ENCODE measurements around the gene PRDX2. TPM values are rescaled to one million over a fixed set of nuclear protein-coding genes. Genes with fewer than 3 reads are reported as not detected.
A peak's percentile ranks its signal among the peaks of the same experiment; 100 is the strongest.

PRDX2 gene
- total RNA-seq, 2 experiments from 2014 or later: 234 to 240 TPM

DNA sequence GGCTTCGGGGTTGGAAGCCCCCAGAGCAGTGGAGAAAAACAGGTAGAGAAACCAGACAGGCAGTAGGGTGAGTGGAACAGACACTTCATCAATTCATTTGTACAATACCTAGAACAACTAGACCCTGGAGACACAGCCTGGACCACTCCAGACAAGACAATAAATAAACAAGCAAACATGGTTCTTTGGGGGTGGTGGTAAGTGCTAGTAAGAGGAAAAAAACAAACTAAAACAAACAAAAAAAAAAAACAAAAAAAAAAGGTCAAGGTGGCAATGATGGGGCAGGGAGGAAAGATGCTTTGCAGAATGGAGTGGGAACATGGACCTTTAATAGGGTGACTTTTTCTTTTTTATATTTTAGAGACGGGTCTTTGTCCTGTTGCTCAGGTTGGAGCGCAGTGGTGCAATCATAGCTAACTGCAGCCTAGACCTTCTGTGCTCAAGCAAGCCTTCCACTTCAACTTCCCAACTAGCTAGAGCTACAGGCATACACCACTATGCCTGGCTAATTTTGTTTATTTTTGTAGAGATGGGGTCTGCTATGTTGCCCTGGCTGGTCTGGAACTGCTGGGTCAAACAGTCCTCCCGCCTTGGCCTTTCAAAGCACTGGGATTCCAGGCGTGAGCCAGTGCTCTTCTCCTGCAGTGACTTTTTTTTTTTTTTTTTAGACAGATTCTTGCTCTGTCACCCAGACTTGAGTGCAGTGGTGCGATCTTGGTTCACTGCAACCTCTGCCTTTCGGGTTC is 7.2 kb downstream of the PRDX2 start:
- H3K9me3 Mint-ChIP-seq: no peaks in the 10 kb centered on the region
- H3K27me3 Mint-ChIP-seq: no peaks in the 10 kb centered on the region
- POLR2A ChIA-PET: interaction anchor here (0.7 to 14.7 kb wide), 8 partner anchors 10 to 113 kb away, joined by 3 to 574 read pairs (median 6); partner anchors contain the start of genes DHPS, GET3, HOOK2 and TRIR
- H3K4me3 Mint-ChIP-seq: peak overlapping the region; percentile 74
- CTCF ChIA-PET: interaction anchor here (0.7 to 13.9 kb wide), 8 partner anchors 12 to 78 kb away, joined by 3 to 419 read pairs (median 21); partner anchors contain the start of gene HOOK2
- peak overlapping the region; percentile 92 for H3K27ac Mint-ChIP-seq
- peaks cover 35% of the 10 kb centered on the region for H3K4me1 Mint-ChIP-seq
- DNase-seq: no peak
- H3K36me3 Mint-ChIP-seq (ENCODE audit: low read depth): peaks cover 18% of the 10 kb centered on the region

GRCh38 chr19:12793290-12794195 is 8.1 kb downstream of the PRDX2 start:
- POLR2A ChIA-PET: interaction anchor here (0.8 to 14.7 kb wide), 20 partner anchors 8 to 362 kb away, joined by 3 to 574 read pairs (median 6); partner anchors contain the start of genes CALR, DHPS, FBXW9 and GET3
- peaks cover 43% of the 10 kb centered on the region for H3K4me1 Mint-ChIP-seq
- peak overlapping the region; percentile 98 for H3K27ac Mint-ChIP-seq
- H3K36me3 Mint-ChIP-seq (ENCODE audit: low read depth): peaks cover 20% of the 10 kb centered on the region
- CTCF ChIA-PET: interaction anchor here (0.8 to 13.9 kb wide), 11 partner anchors 11 to 92 kb away, joined by 3 to 419 read pairs (median 10); partner anchors contain the start of genes GET3, HOOK2 and TRIR
- H3K9me3 Mint-ChIP-seq: no peaks in the 10 kb centered on the region
- H3K27me3 Mint-ChIP-seq: no peaks in the 10 kb centered on the region
- DNase-seq: peak; percentile 94
- H3K4me3 Mint-ChIP-seq: peak overlapping the region; percentile 93

GRCh38 chr19:12792853-12793289 is 8.7 kb downstream of the PRDX2 start:
- no peak for DNase-seq
- Mint-ChIP-seq H3K4me3 (peak overlapping the region; percentile 93), H3K27me3 (no peaks in the 10 kb centered on the region), H3K27ac (peak overlapping the region; percentile 98), H3K4me1 (peaks cover 50% of the 10 kb centered on the region), H3K9me3 (no peaks in the 10 kb centered on the region), H3K36me3 (ENCODE audit: low read depth) (peaks cover 20% of the 10 kb centered on the region)
- ChIA-PET POLR2A (interaction anchor here (0.8 to 14.7 kb wide), 23 partner anchors 9 to 1053 kb away, joined by 3 to 574 read pairs (median 6); partner anchors contain the start of genes CALR, DHPS, FBXW9 and GET3), CTCF (interaction anchor here (0.8 to 13.9 kb wide), 12 partner anchors 10 to 92 kb away, joined by 3 to 419 read pairs (median 6); partner anchors contain the start of genes GET3, HOOK2, RNASEH2A and TRIR)

GRCh38 chr19:12792051-12792852 is 9.3 kb downstream of the PRDX2 start:
- Mint-ChIP-seq H3K9me3 (no peaks in the 10 kb centered on the region), H3K4me1 (peaks cover 52% of the 10 kb centered on the region), H3K36me3 (ENCODE audit: low read depth) (peaks cover 20% of the 10 kb centered on the region), H3K4me3 (peak overlapping the region; percentile 93), H3K27me3 (no peaks in the 10 kb centered on the region), H3K27ac (peak overlapping the region; percentile 98)
- ChIA-PET CTCF (interaction anchor here (0.8 to 13.9 kb wide), 14 partner anchors 10 to 182 kb away, joined by 3 to 419 read pairs (median 6); partner anchors contain the start of genes HOOK2, RNASEH2A, TRIR and ZNF490), POLR2A (interaction anchor here (0.6 to 14.7 kb wide), 29 partner anchors 10 to 1054 kb away, joined by 3 to 574 read pairs (median 5); partner anchors contain the start of genes CALR, DHPS, GET3 and HOOK2)
- DNase-seq: peak; percentile 86

GRCh38 chr19:12791345-12792050 is 10.1 kb downstream of the PRDX2 start, which contains the start of gene JUNB:
TSS of gene JUNB (plus strand) at chr19:12791486. CDS start at chr19:12791772, 286 bp downstream.
- H3K27ac Mint-ChIP-seq: peak within 1 kb of the TSS; percentile 98
- H3K4me1 Mint-ChIP-seq: peaks cover 56% of the 10 kb centered on the region
- CTCF ChIA-PET: interaction anchor here (0.7 to 13.9 kb wide), 11 partner anchors 9 to 181 kb away, joined by 3 to 419 read pairs (median 6); partner anchors contain the start of genes HOOK2, RNASEH2A, TRIR and ZNF490
- no peaks in the 10 kb centered on the region for H3K27me3 Mint-ChIP-seq
- H3K9me3 Mint-ChIP-seq: no peaks in the 10 kb centered on the region
- peaks cover 18% of the 10 kb centered on the region for H3K36me3 Mint-ChIP-seq (ENCODE audit: low read depth)
- POLR2A ChIA-PET: interaction anchor here (0.6 to 14.7 kb wide), 23 partner anchors 10 to 376 kb away, joined by 3 to 574 read pairs (median 6); partner anchors contain the start of genes CALR, DHPS, GET3 and HOOK2
- peak within 1 kb of the TSS; percentile 93 for H3K4me3 Mint-ChIP-seq
- peak; percentile 97 for DNase-seq

DNA sequence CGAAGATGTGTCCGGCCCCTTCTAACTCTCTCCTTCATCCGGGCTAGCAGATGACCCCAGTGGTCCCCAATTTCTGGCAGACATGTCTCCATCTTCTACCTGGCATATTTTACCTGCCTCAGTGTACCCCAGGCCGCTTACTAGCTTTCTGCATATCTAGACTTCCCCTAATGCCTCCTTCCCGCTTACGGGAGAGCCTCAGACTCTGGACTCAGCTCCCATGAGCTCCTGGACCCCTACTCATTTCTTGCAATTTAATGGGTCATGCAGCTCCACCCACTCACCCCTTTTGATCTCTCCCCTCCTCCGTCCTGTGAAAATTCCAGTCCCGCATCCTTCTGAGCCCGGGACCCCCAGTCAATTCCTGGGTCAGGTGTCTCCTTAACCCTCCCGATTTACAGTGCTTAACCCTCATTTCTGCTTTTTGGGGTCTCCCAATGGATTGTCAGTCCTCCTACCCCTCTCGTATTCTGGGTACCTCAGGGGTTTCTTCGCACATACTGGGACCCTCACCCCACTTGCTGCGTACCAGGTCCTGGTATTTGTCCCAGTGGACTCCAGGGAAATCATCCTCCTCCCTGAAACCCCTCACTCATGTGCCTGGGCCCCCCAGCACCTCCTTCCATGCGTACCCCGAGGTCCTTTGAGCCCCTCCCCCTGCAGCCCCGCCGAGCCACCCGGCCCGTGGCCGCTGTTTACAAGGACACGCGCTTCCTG is 10.8 kb downstream of the PRDX2 start:
- CTCF ChIA-PET: interaction anchor here (0.7 to 13.9 kb wide), 7 partner anchors 8 to 57 kb away, joined by 3 to 419 read pairs (median 13); partner anchors contain the start of genes HOOK2, RNASEH2A and TRIR
- no peaks in the 10 kb centered on the region for H3K9me3 Mint-ChIP-seq

GRCh38 chr19:12789904-12790619 is 11.5 kb downstream of the PRDX2 start:
- H3K27ac Mint-ChIP-seq: peak overlapping the region; percentile 98
- peak overlapping the region; percentile 93 for H3K4me3 Mint-ChIP-seq
- no peaks in the 10 kb centered on the region for H3K9me3 Mint-ChIP-seq
- H3K4me1 Mint-ChIP-seq: peaks cover 45% of the 10 kb centered on the region
- no peaks in the 10 kb centered on the region for H3K27me3 Mint-ChIP-seq
- ChIA-PET CTCF (interaction anchor here (1.3 to 13.9 kb wide), 6 partner anchors 8 to 56 kb away, joined by 3 to 419 read pairs (median 42); partner anchors contain the start of gene HOOK2), POLR2A (interaction anchor here (1.0 to 14.7 kb wide), 12 partner anchors 12 to 374 kb away, joined by 3 to 574 read pairs (median 15); partner anchors contain the start of genes CALR, GET3, HOOK2 and PRDX2)
- peak; percentile 98 for DNase-seq
- peaks cover 16% of the 10 kb centered on the region for H3K36me3 Mint-ChIP-seq (ENCODE audit: low read depth)

More for the DNA sequence above, 10.8 kb downstream of the PRDX2 start:
- H3K27ac Mint-ChIP-seq: peak overlapping the region; percentile 98
- DNase-seq: no peak
- H3K4me1 Mint-ChIP-seq: peaks cover 49% of the 10 kb centered on the region
- H3K4me3 Mint-ChIP-seq: peak overlapping the region; percentile 93
- no peaks in the 10 kb centered on the region for H3K27me3 Mint-ChIP-seq
- peaks cover 16% of the 10 kb centered on the region for H3K36me3 Mint-ChIP-seq (ENCODE audit: low read depth)
- POLR2A ChIA-PET: interaction anchor here (1.2 to 14.7 kb wide), 14 partner anchors 11 to 365 kb away, joined by 3 to 574 read pairs (median 12); partner anchors contain the start of genes CALR, DHPS, GET3 and HOOK2

GRCh38 chr19:12789098-12789903 is 12.3 kb downstream of the PRDX2 start:
- Mint-ChIP-seq H3K9me3 (no peaks in the 10 kb centered on the region), H3K27me3 (no peaks in the 10 kb centered on the region), H3K4me3 (peak overlapping the region; percentile 93), H3K4me1 (peaks cover 38% of the 10 kb centered on the region), H3K36me3 (ENCODE audit: low read depth) (peaks cover 16% of the 10 kb centered on the region), H3K27ac (peak overlapping the region; percentile 98)
- no peak for DNase-seq
- ChIA-PET CTCF (interaction anchor here (0.5 to 3.4 kb wide), 8 partner anchors 12 to 55 kb away, joined by 3 to 25 read pairs (median 3); no protein-coding TSS in a partner anchor), POLR2A (interaction anchor here (1.0 to 2.2 kb wide), 8 partner anchors 11 to 375 kb away, joined by 3 to 41 read pairs (median 6); partner anchors contain the start of genes GET3, RNASEH2A, TNPO2 and TRIR)

GRCh38 chr19:12788682-12789097 is 12.9 kb downstream of the PRDX2 start:
- no peaks in the 10 kb centered on the region for H3K9me3 Mint-ChIP-seq
- H3K36me3 Mint-ChIP-seq (ENCODE audit: low read depth): peaks cover 16% of the 10 kb centered on the region
- no peaks in the 10 kb centered on the region for H3K27me3 Mint-ChIP-seq
- peak; percentile 52 for DNase-seq
- CTCF ChIA-PET: interaction anchor here (0.5 to 3.4 kb wide), 8 partner anchors 11 to 55 kb away, joined by 3 to 25 read pairs (median 3); no protein-coding TSS in a partner anchor
- POLR2A ChIA-PET: interaction anchor here (1.0 to 2.2 kb wide), 8 partner anchors 10 to 375 kb away, joined by 3 to 41 read pairs (median 6); partner anchors contain the start of genes GET3, RNASEH2A, TNPO2 and TRIR
- peak overlapping the region; percentile 94 for H3K27ac Mint-ChIP-seq
- peaks cover 34% of the 10 kb centered on the region for H3K4me1 Mint-ChIP-seq
- peak overlapping the region; percentile 86 for H3K4me3 Mint-ChIP-seq
